Liver (tissue), 9 donors: ENCODE data around the gene DUSP10. TPM values are rescaled to one million over a fixed set of nuclear protein-coding genes. Genes with fewer than 3 reads are reported as not detected.

Experiments used
- DNase-seq: peaks from one replicate; pipeline ENCODE4 v3.0.0-alpha.2; 2017; ENCODE audit warnings: low spot score
- H3K27ac ChIP-seq, 2 donors: one replicate each; pipeline ENCODE4 v1.7.0; 2013; ENCODE audit warnings: inconsistent platforms in 2 of 2, low read length in 2 of 2, control low read depth in 1 of 2, low read depth in 1 of 2, mild to moderate bottlenecking in 1 of 2
- H3K27me3 ChIP-seq, 4 donors: one replicate each; pipeline versions ENCODE4 v1.6.1 to v1.7.0; 2013; ENCODE audit warnings: low read length in 3 of 4, inconsistent platforms in 1 of 4, mild to moderate bottlenecking in 1 of 4, moderate library complexity in 1 of 4; ENCODE audit not compliant: control insufficient read depth in 4 of 4, insufficient read depth in 4 of 4
- H3K36me3 ChIP-seq, 4 donors: one replicate each; pipeline versions ENCODE4 v1.6.1 to v1.7.0; 2013; ENCODE audit warnings: low read length in 3 of 4, mild to moderate bottlenecking in 3 of 4, low read depth in 1 of 4, moderate library complexity in 1 of 4; ENCODE audit not compliant: control insufficient read depth in 4 of 4, insufficient read depth in 3 of 4
- H3K4me1 ChIP-seq, 4 donors: one replicate each; pipeline versions ENCODE4 v1.6.1 to v1.7.0; 2013; ENCODE audit warnings: low read length in 3 of 4, mild to moderate bottlenecking in 3 of 4, moderate library complexity in 1 of 4; ENCODE audit not compliant: control insufficient read depth in 4 of 4, insufficient read depth in 4 of 4
- H3K4me3 ChIP-seq, 3 donors: one replicate each; pipeline versions ENCODE4 v1.6.1 to v1.7.0; 2013; ENCODE audit warnings: low read length in 3 of 3, control low read depth in 1 of 3, low read depth in 1 of 3, mild to moderate bottlenecking in 1 of 3
- H3K9ac ChIP-seq, 2 donors: one replicate each; pipeline ENCODE4 v1.7.0; 2013; ENCODE audit warnings: low read length in 2 of 2, mild to moderate bottlenecking in 2 of 2, moderate library complexity in 2 of 2, control low read depth in 1 of 2, low read depth in 1 of 2
- H3K9me3 ChIP-seq, 4 donors: one replicate each; pipeline versions ENCODE4 v1.6.1 to v1.7.0; 2013; ENCODE audit warnings: low read length in 3 of 4; ENCODE audit not compliant: control insufficient read depth in 4 of 4
- ATF3 ChIP-seq: IDR thresholded peaks from 2 replicates; pipeline ENCODE4 v1.6.1; 2016; ENCODE audit warnings: antibody characterized with exemption
- EGR1 ChIP-seq, 2 donors: IDR thresholded peaks; 2 replicates each; pipeline ENCODE4 v1.6.1; 2016 to 2018; ENCODE audit warnings: antibody characterized with exemption in 2 of 2, low read depth in 2 of 2
- FOXA1 ChIP-seq: IDR thresholded peaks from 2 replicates; pipeline ENCODE4 v1.6.1; 2016; ENCODE audit warnings: antibody characterized with exemption
- FOXA2 ChIP-seq: IDR thresholded peaks from 2 replicates; pipeline ENCODE4 v1.6.1; 2016; ENCODE audit warnings: antibody characterized with exemption
- HNF4A ChIP-seq, 2 donors: conservative IDR thresholded peaks; 2 replicates each; pipeline ENCODE4 v1.6.1; 2016; ENCODE audit warnings: antibody characterized with exemption in 2 of 2, mild to moderate bottlenecking in 2 of 2
- HNF4G ChIP-seq: IDR thresholded peaks from 2 replicates; pipeline ENCODE4 v1.6.1; 2016; ENCODE audit warnings: antibody characterized with exemption
- JUND ChIP-seq, 2 donors: IDR thresholded peaks; 2 replicates each; pipeline ENCODE4 v1.6.1; 2016; ENCODE audit warnings: antibody characterized with exemption in 2 of 2
- NR2F2 ChIP-seq: IDR thresholded peaks from 2 replicates; pipeline ENCODE4 v1.6.1; 2016; ENCODE audit warnings: antibody characterized with exemption
- RAD21 ChIP-seq, 2 donors: IDR thresholded peaks; 2 replicates each; pipeline ENCODE4 v1.6.1; 2016; ENCODE audit warnings: antibody characterized with exemption in 2 of 2, mild to moderate bottlenecking in 2 of 2
- RXRA ChIP-seq, 2 donors: IDR thresholded peaks; 2 replicates each; pipeline ENCODE4 v1.6.1; 2017 to 2018; ENCODE audit warnings: antibody characterized with exemption in 2 of 2, mild to moderate bottlenecking in 1 of 2
- SP1 ChIP-seq: IDR thresholded peaks from 2 replicates; pipeline ENCODE4 v1.6.1; 2018; ENCODE audit warnings: antibody characterized with exemption, mild to moderate bottlenecking
- TAF1 ChIP-seq: conservative IDR thresholded peaks from 2 replicates; pipeline ENCODE4 v1.6.1; 2016; ENCODE audit warnings: antibody characterized with exemption, mild to moderate bottlenecking
- YY1 ChIP-seq: IDR thresholded peaks from 2 replicates; pipeline ENCODE4 v1.6.1; 2016; ENCODE audit warnings: antibody characterized with exemption, mild to moderate bottlenecking
- WGBS: extraction: QIAGEN DNeasy Blood & Tissue Kit; methylation state at CpG from one replicate; pipeline ENCODE4 v1.1.7; 2013; 5-methylcytosine and 5-hydroxymethylcytosine counted together
- polyA plus RNA-seq, 2 donors: library from polyadenylated mRNA; stranded (reverse) in 1 of 2; unstranded in 1 of 2; fragments of 200-250 nt in 1 of 2; fragments of >200 nt in 1 of 2; fragmentation: Nextera tagmentation in 1 of 2; extraction: Ambion mirVana in 1 of 2; gene quantifications; one replicate each; pipeline versions ENCODE4 v1.2.1 to v1.2.3, GENCODE V29; 2013 to 2015
- total RNA-seq, 2 donors: library from RNA; depleted of rRNA; stranded (reverse); fragments of >200 nt; gene quantifications; one replicate each; pipeline ENCODE4 v1.2.3, GENCODE V29; 2014
- TF ChIP-seq, protein P1 (sequence below): fragments of 150-350 bp; IDR thresholded peaks from 2 replicates; pipeline ENCODE4 v1.5.1; 2017; ENCODE audit warnings: improper control_type of control experiment, low read depth, low read length; ENCODE audit not compliant: missing input control
- TF ChIP-seq, protein P2 (sequence below): IDR thresholded peaks from 2 replicates; pipeline ENCODE4 v1.6.1; 2016; ENCODE audit warnings: antibody characterized with exemption
- TF ChIP-seq, protein P3 (sequence below): IDR thresholded peaks from 2 replicates; pipeline ENCODE4 v1.6.1; 2016; ENCODE audit warnings: antibody characterized with exemption
- TF ChIP-seq, protein P4 (sequence below): IDR thresholded peaks from 2 replicates; pipeline ENCODE4 v1.6.1; 2016; ENCODE audit warnings: antibody characterized with exemption, mild to moderate bottlenecking
- donor health status: healthy.
- donor health status: healthy.
- donor health status: healthy.
- donor health status: healthy.
- donor health status: healthy.

Gene DUSP10
- total and polyA plus RNA-seq, 4 donors = 6.7 to 15.4 (median 10.7) TPM

DNA sequence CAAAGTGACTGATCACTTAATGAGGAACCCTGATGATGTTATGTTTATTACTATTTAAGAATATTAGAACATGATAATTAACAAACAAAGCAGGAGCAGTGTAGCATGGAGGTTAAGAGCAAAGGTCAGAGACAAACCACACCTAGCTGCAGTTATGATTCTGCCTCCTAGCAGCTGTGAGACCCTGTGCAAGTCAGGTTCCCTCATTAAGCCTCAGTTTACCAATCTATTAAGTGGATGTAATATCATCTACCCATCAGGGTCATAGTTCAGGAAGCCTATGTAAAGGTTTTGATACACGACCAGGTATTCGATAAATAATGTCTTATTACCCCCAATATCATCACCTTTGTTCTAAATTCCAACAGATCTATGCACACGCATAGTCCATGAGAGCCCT lies 32.0 kb downstream of the DUSP10 start:
- Histone ChIP-seq H3K9me3 (no peaks in the 10 kb centered on the region), H3K9ac (no peak overlapping the region), H3K27ac (peak overlapping the region; percentile 56 to 65), H3K4me3 (no peak overlapping the region), H3K27me3 (no peaks in the 10 kb centered on the region), H3K36me3 (peaks cover 2 to 11% (median 7%) of the 10 kb centered on the region in 4 donors), H3K4me1 (peaks cover 17 to 61% (median 36%) of the 10 kb centered on the region in 4 donors)
- TF ChIP-seq, protein P1, sequence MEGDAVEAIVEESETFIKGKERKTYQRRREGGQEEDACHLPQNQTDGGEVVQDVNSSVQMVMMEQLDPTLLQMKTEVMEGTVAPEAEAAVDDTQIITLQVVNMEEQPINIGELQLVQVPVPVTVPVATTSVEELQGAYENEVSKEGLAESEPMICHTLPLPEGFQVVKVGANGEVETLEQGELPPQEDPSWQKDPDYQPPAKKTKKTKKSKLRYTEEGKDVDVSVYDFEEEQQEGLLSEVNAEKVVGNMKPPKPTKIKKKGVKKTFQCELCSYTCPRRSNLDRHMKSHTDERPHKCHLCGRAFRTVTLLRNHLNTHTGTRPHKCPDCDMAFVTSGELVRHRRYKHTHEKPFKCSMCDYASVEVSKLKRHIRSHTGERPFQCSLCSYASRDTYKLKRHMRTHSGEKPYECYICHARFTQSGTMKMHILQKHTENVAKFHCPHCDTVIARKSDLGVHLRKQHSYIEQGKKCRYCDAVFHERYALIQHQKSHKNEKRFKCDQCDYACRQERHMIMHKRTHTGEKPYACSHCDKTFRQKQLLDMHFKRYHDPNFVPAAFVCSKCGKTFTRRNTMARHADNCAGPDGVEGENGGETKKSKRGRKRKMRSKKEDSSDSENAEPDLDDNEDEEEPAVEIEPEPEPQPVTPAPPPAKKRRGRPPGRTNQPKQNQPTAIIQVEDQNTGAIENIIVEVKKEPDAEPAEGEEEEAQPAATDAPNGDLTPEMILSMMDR = no peak
- TF ChIP-seq, protein P2, sequence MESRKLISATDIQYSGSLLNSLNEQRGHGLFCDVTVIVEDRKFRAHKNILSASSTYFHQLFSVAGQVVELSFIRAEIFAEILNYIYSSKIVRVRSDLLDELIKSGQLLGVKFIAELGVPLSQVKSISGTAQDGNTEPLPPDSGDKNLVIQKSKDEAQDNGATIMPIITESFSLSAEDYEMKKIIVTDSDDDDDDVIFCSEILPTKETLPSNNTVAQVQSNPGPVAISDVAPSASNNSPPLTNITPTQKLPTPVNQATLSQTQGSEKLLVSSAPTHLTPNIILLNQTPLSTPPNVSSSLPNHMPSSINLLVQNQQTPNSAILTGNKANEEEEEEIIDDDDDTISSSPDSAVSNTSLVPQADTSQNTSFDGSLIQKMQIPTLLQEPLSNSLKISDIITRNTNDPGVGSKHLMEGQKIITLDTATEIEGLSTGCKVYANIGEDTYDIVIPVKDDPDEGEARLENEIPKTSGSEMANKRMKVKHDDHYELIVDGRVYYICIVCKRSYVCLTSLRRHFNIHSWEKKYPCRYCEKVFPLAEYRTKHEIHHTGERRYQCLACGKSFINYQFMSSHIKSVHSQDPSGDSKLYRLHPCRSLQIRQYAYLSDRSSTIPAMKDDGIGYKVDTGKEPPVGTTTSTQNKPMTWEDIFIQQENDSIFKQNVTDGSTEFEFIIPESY = no peak
- TF ChIP-seq FOXA2 = no peak
- no peak for TF ChIP-seq RAD21 (IDR thresholded peaks at IDR 0.05)
- TF ChIP-seq, protein P3, sequence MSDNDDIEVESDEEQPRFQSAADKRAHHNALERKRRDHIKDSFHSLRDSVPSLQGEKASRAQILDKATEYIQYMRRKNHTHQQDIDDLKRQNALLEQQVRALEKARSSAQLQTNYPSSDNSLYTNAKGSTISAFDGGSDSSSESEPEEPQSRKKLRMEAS = no peak
- no peak for TF ChIP-seq HNF4G
- no peak for TF ChIP-seq YY1
- no peak for TF ChIP-seq FOXA1
- TF ChIP-seq ATF3 = no peak
- TF ChIP-seq NR2F2 = no peak
- TF ChIP-seq HNF4A (conservative IDR thresholded peaks at IDR 0.05) = no peak
- 74% methylated on average over 3 of the region's 3 CpGs for WGBS
- DNase-seq = no peak

GRCh38 chr1:221708987-221709386 lies 32.9 kb downstream of the DUSP10 start:
- peak overlapping the region; percentile 56 to 69 for H3K27ac ChIP-seq
- H3K4me1 ChIP-seq = peaks cover 17 to 61% (median 36%) of the 10 kb centered on the region in 4 donors
- H3K9me3 ChIP-seq = no peaks in the 10 kb centered on the region
- DNase-seq = no peak
- TF ChIP-seq TAF1 (no peak), RAD21 (IDR thresholded peaks at IDR 0.05) (peak in 1 of 2 donors; percentile 58), RXRA (IDR thresholded peaks at IDR 0.05) (peak; percentile 20 to 59), ATF3 (peak; percentile 77), FOXA2 (peak; percentile 6), EGR1 (IDR thresholded peaks at IDR 0.05; ENCODE audit: low read depth in 2 of 2) (no peak), SP1 (peak; percentile 47), HNF4A (conservative IDR thresholded peaks at IDR 0.05) (peak; percentile 23 to 49), JUND (IDR thresholded peaks at IDR 0.05) (peak; percentile 81 to 84), NR2F2 (no peak), YY1 (peak; percentile 51)
- TF ChIP-seq, protein P2 = no peak
- TF ChIP-seq, protein P4, sequence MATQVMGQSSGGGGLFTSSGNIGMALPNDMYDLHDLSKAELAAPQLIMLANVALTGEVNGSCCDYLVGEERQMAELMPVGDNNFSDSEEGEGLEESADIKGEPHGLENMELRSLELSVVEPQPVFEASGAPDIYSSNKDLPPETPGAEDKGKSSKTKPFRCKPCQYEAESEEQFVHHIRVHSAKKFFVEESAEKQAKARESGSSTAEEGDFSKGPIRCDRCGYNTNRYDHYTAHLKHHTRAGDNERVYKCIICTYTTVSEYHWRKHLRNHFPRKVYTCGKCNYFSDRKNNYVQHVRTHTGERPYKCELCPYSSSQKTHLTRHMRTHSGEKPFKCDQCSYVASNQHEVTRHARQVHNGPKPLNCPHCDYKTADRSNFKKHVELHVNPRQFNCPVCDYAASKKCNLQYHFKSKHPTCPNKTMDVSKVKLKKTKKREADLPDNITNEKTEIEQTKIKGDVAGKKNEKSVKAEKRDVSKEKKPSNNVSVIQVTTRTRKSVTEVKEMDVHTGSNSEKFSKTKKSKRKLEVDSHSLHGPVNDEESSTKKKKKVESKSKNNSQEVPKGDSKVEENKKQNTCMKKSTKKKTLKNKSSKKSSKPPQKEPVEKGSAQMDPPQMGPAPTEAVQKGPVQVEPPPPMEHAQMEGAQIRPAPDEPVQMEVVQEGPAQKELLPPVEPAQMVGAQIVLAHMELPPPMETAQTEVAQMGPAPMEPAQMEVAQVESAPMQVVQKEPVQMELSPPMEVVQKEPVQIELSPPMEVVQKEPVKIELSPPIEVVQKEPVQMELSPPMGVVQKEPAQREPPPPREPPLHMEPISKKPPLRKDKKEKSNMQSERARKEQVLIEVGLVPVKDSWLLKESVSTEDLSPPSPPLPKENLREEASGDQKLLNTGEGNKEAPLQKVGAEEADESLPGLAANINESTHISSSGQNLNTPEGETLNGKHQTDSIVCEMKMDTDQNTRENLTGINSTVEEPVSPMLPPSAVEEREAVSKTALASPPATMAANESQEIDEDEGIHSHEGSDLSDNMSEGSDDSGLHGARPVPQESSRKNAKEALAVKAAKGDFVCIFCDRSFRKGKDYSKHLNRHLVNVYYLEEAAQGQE = peak; percentile 38
- TF ChIP-seq, protein P3 = peak; percentile 64
- peaks cover 2 to 11% (median 11%) of the 10 kb centered on the region in 4 donors for H3K36me3 ChIP-seq
- 39% methylated on average over 3 of the region's 3 CpGs for WGBS
- H3K9ac ChIP-seq = peak overlapping the region; percentile 34 to 57
- no peak overlapping the region for H3K4me3 ChIP-seq
- H3K27me3 ChIP-seq = no peaks in the 10 kb centered on the region
